ENCODE measurements around the gene HDAC4. TPM values are rescaled to one million over a fixed set of nuclear protein-coding genes. Genes with fewer than 3 reads are reported as not detected.

The HDAC4 gene
- total RNA-seq, 1 experiment from 2014 or later: 44.4 TPM

DNA sequence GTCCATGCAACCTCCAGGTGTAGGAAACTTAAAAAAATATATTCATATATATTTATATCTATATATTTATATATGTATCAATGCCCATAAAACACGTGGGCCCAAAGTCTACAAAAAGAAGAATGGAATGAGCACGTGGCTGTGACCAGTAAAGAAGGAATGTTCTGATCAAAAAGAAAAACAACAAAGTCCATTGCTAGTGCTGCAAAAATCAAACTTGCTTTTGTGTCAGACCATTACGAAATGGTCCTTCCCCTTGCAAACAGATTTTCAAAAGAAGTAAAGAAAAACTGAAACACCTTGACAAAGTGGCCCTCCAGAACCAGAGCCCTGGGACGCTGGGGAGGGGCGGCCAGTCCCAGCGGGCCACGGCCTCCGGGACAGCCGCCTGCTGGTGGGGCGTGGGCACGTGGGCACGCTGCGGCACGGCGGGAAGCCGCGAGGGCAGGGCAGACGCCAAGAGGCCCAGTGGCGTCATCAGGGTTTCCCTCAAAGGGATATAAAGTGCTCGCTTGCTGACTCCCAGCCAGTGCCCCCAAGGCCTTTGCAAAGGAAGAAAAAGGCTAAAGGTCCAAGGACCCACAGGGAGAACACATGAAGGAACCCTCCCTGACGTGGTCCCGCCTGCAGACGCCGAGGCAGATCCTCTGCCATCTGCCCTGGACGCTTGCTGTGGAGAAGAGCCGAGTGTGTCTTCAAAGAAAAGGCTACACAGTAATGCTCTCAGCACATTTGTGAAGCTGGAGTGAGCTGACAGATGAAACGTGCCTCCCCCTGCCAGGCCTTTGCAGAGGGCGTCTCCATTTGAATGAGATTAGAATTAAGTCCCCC is 351.2 kb downstream of the HDAC4 start:
- POLR2A ChIA-PET: no interaction called here
- CTCF ChIA-PET: no interaction called here

DNA sequence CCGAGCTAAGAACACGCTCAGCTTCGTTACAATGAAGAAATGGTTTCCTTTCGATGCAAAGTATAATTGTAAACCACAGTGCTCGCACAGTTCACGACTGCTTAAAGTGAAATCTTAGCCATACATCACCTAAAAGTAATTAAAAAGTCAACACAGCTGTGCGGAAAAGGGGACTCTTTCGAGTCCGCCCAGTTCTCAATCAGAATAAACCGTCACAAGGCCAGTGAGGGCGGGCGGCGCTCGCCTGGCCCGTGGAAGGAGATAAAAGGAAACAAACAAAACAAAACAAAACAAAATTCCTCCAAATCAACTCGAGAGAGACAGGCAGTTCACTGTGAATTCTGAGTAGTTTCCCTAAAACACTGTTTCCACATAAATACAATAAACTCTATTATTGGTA is 352.1 kb downstream of the HDAC4 start:
- no peaks in the 10 kb centered on the region for H3K27me3 Mint-ChIP-seq (ENCODE audit: low read depth)
- TF ChIP-seq SP1 (CRISPR knock-in tag; conservative IDR thresholded peaks at IDR 0.05): no peak
- no peak for TF ChIP-seq NR3C1 (CRISPR knock-in tag; conservative IDR thresholded peaks at IDR 0.05; ENCODE audit: low read depth)
- TF ChIP-seq, protein P1, sequence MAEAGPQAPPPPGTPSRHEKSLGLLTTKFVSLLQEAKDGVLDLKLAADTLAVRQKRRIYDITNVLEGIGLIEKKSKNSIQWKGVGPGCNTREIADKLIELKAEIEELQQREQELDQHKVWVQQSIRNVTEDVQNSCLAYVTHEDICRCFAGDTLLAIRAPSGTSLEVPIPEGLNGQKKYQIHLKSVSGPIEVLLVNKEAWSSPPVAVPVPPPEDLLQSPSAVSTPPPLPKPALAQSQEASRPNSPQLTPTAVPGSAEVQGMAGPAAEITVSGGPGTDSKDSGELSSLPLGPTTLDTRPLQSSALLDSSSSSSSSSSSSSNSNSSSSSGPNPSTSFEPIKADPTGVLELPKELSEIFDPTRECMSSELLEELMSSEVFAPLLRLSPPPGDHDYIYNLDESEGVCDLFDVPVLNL (CRISPR knock-in tag; IDR thresholded peaks at IDR 0.05; ENCODE audit: borderline replicate concordance, low read depth): no peak
- TF ChIP-seq MYBL2 (CRISPR knock-in tag; IDR thresholded peaks at IDR 0.05): no peak
- TF ChIP-seq, protein P2, sequence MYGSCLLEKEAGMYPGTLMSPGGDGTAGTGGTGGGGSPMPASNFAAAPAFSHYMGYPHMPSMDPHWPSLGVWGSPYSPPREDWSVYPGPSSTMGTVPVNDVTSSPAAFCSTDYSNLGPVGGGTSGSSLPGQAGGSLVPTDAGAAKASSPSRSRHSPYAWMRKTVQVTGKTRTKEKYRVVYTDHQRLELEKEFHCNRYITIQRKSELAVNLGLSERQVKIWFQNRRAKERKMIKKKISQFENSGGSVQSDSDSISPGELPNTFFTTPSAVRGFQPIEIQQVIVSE (CRISPR knock-in tag; IDR thresholded peaks at IDR 0.05; ENCODE audit: borderline replicate concordance): no peak
- POLR2A ChIA-PET: no interaction called here
- no peaks in the 10 kb centered on the region for H3K4me1 Mint-ChIP-seq
- peaks cover 4% of the 10 kb centered on the region; the same call in 1 of the 2 replicates for H3K36me3 Mint-ChIP-seq
- no peaks in the 10 kb centered on the region for H3K9me3 Mint-ChIP-seq
- no peak overlapping the region; the same call in 1 of the 2 replicates for H3K27ac Mint-ChIP-seq
- no peak for ATAC-seq
- CTCF ChIA-PET: no interaction called here
- H3K4me3 Mint-ChIP-seq: no peak overlapping the region
- no peak for DNase-seq (ENCODE audit: low spot score)

More for the DNA sequence above, 351.2 kb downstream of the HDAC4 start:
- TF ChIP-seq EMX1 (CRISPR knock-in tag; IDR thresholded peaks at IDR 0.05) (no peak), GRHL2 (CRISPR knock-in tag; IDR thresholded peaks at IDR 0.05; ENCODE audit: insufficient replicate concordance, severe bottlenecking) (no peak), ZNF317 (CRISPR knock-in tag; IDR thresholded peaks at IDR 0.05; ENCODE audit: borderline replicate concordance, low read depth) (no peak)
- TF ChIP-seq, protein P3, sequence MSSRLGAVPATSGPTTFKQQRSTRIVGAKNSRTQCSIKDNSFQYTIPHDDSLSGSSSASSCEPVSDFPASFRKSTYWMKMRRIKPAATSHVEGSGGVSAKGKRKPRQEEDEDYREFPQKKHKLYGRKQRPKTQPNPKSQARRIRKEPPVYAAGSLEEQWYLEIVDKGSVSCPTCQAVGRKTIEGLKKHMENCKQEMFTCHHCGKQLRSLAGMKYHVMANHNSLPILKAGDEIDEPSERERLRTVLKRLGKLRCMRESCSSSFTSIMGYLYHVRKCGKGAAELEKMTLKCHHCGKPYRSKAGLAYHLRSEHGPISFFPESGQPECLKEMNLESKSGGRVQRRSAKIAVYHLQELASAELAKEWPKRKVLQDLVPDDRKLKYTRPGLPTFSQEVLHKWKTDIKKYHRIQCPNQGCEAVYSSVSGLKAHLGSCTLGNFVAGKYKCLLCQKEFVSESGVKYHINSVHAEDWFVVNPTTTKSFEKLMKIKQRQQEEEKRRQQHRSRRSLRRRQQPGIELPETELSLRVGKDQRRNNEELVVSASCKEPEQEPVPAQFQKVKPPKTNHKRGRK (CRISPR knock-in tag; IDR thresholded peaks at IDR 0.05; ENCODE audit: borderline replicate concordance): no peak
- TF ChIP-seq, protein P4, sequence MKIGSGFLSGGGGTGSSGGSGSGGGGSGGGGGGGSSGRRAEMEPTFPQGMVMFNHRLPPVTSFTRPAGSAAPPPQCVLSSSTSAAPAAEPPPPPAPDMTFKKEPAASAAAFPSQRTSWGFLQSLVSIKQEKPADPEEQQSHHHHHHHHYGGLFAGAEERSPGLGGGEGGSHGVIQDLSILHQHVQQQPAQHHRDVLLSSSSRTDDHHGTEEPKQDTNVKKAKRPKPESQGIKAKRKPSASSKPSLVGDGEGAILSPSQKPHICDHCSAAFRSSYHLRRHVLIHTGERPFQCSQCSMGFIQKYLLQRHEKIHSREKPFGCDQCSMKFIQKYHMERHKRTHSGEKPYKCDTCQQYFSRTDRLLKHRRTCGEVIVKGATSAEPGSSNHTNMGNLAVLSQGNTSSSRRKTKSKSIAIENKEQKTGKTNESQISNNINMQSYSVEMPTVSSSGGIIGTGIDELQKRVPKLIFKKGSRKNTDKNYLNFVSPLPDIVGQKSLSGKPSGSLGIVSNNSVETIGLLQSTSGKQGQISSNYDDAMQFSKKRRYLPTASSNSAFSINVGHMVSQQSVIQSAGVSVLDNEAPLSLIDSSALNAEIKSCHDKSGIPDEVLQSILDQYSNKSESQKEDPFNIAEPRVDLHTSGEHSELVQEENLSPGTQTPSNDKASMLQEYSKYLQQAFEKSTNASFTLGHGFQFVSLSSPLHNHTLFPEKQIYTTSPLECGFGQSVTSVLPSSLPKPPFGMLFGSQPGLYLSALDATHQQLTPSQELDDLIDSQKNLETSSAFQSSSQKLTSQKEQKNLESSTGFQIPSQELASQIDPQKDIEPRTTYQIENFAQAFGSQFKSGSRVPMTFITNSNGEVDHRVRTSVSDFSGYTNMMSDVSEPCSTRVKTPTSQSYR (CRISPR knock-in tag; IDR thresholded peaks at IDR 0.05): no peak
- TF ChIP-seq, protein P5, sequence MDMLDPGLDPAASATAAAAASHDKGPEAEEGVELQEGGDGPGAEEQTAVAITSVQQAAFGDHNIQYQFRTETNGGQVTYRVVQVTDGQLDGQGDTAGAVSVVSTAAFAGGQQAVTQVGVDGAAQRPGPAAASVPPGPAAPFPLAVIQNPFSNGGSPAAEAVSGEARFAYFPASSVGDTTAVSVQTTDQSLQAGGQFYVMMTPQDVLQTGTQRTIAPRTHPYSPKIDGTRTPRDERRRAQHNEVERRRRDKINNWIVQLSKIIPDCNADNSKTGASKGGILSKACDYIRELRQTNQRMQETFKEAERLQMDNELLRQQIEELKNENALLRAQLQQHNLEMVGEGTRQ (CRISPR knock-in tag; IDR thresholded peaks at IDR 0.05): no peak
- TF ChIP-seq, protein P6, sequence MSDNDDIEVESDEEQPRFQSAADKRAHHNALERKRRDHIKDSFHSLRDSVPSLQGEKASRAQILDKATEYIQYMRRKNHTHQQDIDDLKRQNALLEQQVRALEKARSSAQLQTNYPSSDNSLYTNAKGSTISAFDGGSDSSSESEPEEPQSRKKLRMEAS (CRISPR knock-in tag; IDR thresholded peaks at IDR 0.05): no peak
- ATAC-seq: no peak
- Mint-ChIP-seq H3K9me3 (no peaks in the 10 kb centered on the region), H3K36me3 (peaks cover 4% of the 10 kb centered on the region; the same call in 1 of the 2 replicates), H3K4me1 (no peaks in the 10 kb centered on the region), H3K4me3 (no peak overlapping the region), H3K27ac (no peak overlapping the region), H3K27me3 (ENCODE audit: low read depth) (no peaks in the 10 kb centered on the region)
- no peak for DNase-seq (ENCODE audit: low spot score)

DNA sequence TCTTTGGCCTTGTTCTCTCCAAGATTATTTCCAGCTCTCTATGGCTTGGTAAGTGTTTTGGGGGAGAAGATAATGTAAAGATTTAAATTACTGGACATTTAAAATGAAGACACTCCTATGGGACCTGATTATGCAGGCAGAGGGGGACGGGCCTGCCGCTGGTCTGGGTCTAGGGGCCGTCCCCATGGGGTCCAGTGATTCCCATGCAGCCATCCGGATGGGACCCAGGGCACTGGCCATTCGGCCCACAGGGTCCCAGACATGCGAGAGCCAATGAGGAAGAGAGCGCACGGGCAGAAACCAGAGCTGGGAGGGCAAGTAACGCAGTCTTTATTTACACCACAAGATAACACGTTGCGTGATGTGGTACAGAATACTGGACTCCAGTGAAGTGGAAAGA is 353.0 kb downstream of the HDAC4 start:
- no peaks in the 10 kb centered on the region for H3K27me3 Mint-ChIP-seq (ENCODE audit: low read depth)
- ATAC-seq (no peak), DNase-seq (ENCODE audit: low spot score) (no peak)
- POLR2A ChIA-PET: no interaction called here
- H3K36me3 Mint-ChIP-seq: peaks cover 2% of the 10 kb centered on the region; the same call in 1 of the 2 replicates
- H3K9me3 Mint-ChIP-seq: no peaks in the 10 kb centered on the region
- CTCF ChIA-PET: no interaction called here
- H3K4me3 Mint-ChIP-seq: no peak overlapping the region
- H3K4me1 Mint-ChIP-seq: no peaks in the 10 kb centered on the region
- H3K27ac Mint-ChIP-seq: no peak overlapping the region
- TF ChIP-seq, protein P2 (CRISPR knock-in tag; IDR thresholded peaks at IDR 0.05; ENCODE audit: borderline replicate concordance): no peak
- TF ChIP-seq, protein P6 (CRISPR knock-in tag; IDR thresholded peaks at IDR 0.05): no peak
- TF ChIP-seq NR1H2 (CRISPR knock-in tag; IDR thresholded peaks at IDR 0.05) (no peak), SMAD4 (CRISPR knock-in tag; IDR thresholded peaks at IDR 0.05) (no peak), ZNF416 (CRISPR knock-in tag; IDR thresholded peaks at IDR 0.05) (no peak), FOXP1 (CRISPR knock-in tag; IDR thresholded peaks at IDR 0.05; ENCODE audit: borderline replicate concordance) (no peak), ESRRA (CRISPR knock-in tag; IDR thresholded peaks at IDR 0.05; ENCODE audit: borderline replicate concordance) (no peak), GTF2I (CRISPR knock-in tag; conservative IDR thresholded peaks at IDR 0.05) (no peak), MYBL2 (CRISPR knock-in tag; IDR thresholded peaks at IDR 0.05) (no peak)
- TF ChIP-seq, protein P7, sequence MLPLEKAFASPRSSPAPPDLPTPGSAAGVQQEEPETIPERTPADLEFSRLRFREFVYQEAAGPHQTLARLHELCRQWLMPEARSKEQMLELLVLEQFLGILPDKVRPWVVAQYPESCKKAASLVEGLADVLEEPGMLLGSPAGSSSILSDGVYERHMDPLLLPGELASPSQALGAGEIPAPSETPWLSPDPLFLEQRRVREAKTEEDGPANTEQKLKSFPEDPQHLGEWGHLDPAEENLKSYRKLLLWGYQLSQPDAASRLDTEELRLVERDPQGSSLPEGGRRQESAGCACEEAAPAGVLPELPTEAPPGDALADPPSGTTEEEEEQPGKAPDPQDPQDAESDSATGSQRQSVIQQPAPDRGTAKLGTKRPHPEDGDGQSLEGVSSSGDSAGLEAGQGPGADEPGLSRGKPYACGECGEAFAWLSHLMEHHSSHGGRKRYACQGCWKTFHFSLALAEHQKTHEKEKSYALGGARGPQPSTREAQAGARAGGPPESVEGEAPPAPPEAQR (CRISPR knock-in tag; IDR thresholded peaks at IDR 0.05): no peak

Measured in WTC11 (cell line).